Nephron progenitor cell (in vitro differentiated cells): ENCODE measurements around the gene LGALS16.
"Not testable (repeated sequence)": the region's sequence is repeated elsewhere in the genome, so short reads cannot be mapped to it uniquely, and the experiment has no call there.

Source experiments
- DNase-seq: peaks from one replicate; pipeline ENCODE4 v3.0.0; 2021
- H3K27ac Mint-ChIP-seq: 2 replicates; pipeline ENCODE4 v1.8.0; 2021; ENCODE audit warnings: mild to moderate bottlenecking, moderate library complexity, mixed read lengths
- H3K27me3 Mint-ChIP-seq: 2 replicates; pipeline ENCODE4 v1.8.0; 2021; ENCODE audit warnings: mild to moderate bottlenecking, low read depth, mixed read lengths; ENCODE audit not compliant: poor library complexity
- H3K36me3 Mint-ChIP-seq: 2 replicates; pipeline ENCODE4 v1.8.0; 2021; ENCODE audit warnings: low read depth, mixed read lengths
- H3K4me1 Mint-ChIP-seq: 2 replicates; pipeline ENCODE4 v1.8.0; 2021; ENCODE audit warnings: mixed read lengths
- H3K4me3 Mint-ChIP-seq: 2 replicates; pipeline ENCODE4 v1.8.0; 2021; ENCODE audit warnings: mild to moderate bottlenecking, moderate library complexity, mixed read lengths
- H3K9me3 Mint-ChIP-seq: 2 replicates; pipeline ENCODE4 v1.8.0; 2021; ENCODE audit warnings: mild to moderate bottlenecking, moderate library complexity, mixed read lengths
- CTCF ChIP-seq: fragments of 200-600 bp; sonication (generic); IDR thresholded peaks from 2 replicates; pipeline ENCODE4 v1.5.0; 2021; ENCODE audit warnings: antibody characterized with exemption

Gene LGALS16

DNA sequence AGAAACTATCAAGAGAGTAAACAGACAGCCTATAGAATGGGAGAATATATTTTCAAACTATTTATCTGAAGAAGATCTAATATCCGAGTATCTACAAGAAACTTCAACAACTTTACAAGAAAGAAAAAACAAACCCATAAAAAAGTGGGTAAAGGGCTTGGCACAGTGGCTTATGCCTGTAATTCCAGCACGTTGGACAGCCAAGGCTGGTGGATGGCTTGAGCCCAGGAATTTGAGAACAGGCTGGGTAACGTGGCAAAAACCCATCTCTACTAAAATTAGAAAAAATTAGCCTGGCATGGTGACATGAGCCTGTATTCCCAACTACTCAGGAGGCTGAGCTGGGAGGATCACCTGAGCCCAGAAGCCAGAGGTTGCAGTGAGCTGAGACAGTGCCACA is 7.8 kb upstream of the LGALS16 start:
- no peaks in the 10 kb centered on the region for H3K4me1 Mint-ChIP-seq
- H3K9me3 Mint-ChIP-seq = no peaks in the 10 kb centered on the region
- no peaks in the 10 kb centered on the region for H3K36me3 Mint-ChIP-seq
- no peak overlapping the region for H3K4me3 Mint-ChIP-seq
- peaks cover 74% of the 10 kb centered on the region for H3K27me3 Mint-ChIP-seq
- no peak for TF ChIP-seq CTCF
- DNase-seq = no peak
- no peak overlapping the region for H3K27ac Mint-ChIP-seq

- Mint-ChIP-seq H3K27me3 (peaks cover 55% of the 10 kb centered on the region), H3K4me1 (no peaks in the 10 kb centered on the region), H3K27ac (no peak overlapping the region), H3K9me3 (no peaks in the 10 kb centered on the region), H3K4me3 (no peak overlapping the region), H3K36me3 (no peaks in the 10 kb centered on the region)
- no peak for DNase-seq
- TF ChIP-seq CTCF = no peak
Observed at GRCh38 chr19:39659791-39660190, 4.1 kb downstream of the LGALS16 start.

DNA sequence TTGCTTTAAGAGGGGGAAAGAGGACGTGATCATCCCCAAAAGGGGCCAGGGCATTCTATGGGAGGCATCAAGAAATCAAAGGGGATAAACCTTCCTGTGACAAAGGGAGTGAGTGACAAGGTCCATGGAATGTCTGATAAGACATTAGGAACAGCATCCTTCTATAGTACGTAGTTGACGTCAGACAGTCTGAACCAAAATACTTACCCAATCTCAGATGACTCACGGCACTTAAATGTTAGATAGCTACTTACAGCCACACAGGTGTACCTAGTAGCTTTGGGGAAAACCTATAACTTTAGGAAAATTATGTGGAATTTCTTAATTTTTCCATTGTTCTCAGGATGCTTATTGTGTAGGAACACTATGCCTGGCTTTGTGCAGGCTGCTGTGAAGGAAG is 4.9 kb downstream of the LGALS16 start:
- TF ChIP-seq CTCF = no peak
- DNase-seq = no peak
- Mint-ChIP-seq H3K4me1 (no peaks in the 10 kb centered on the region), H3K4me3 (no peak overlapping the region), H3K27me3 (peaks cover 50% of the 10 kb centered on the region), H3K9me3 (peaks cover 2% of the 10 kb centered on the region), H3K27ac (no peak overlapping the region), H3K36me3 (no peaks in the 10 kb centered on the region)

GRCh38 chr19:39661565-39661964 is 5.9 kb downstream of the LGALS16 start:
- DNase-seq = no peak
- Mint-ChIP-seq H3K4me3 (no peak overlapping the region), H3K36me3 (no peaks in the 10 kb centered on the region), H3K9me3 (peaks cover 6% of the 10 kb centered on the region), H3K27ac (no peak overlapping the region), H3K4me1 (no peaks in the 10 kb centered on the region), H3K27me3 (peaks cover 42% of the 10 kb centered on the region)
- no peak for TF ChIP-seq CTCF

GRCh38 chr19:39669860-39670259 is 14.1 kb downstream of the LGALS16 start:
- H3K36me3 Mint-ChIP-seq, DNase-seq, H3K27ac Mint-ChIP-seq, H3K4me1 Mint-ChIP-seq, H3K4me3 Mint-ChIP-seq: not testable (repeated sequence)
- Mint-ChIP-seq H3K9me3 (peaks cover 15% of the 10 kb centered on the region), H3K27me3 (peaks cover 28% of the 10 kb centered on the region)

DNA sequence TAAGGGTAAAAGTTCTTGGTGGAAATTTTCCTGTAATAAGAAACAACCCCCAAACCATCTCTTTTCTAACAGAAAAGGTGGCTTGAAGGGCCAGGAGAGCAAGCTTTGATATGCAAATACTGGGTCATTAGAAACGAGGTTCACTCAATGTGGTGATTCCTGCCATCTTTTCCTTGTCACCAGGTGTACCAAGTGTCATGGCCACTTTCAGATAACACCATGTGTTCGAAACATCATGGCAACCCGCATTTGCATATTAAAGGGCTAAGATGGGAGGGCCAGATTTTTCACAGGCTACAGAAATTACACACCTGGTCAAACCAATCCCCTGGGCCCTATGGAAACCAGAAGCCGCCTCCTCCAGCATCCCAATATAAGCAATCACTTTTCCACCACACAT is 15.3 kb downstream of the LGALS16 start:
- Mint-ChIP-seq H3K9me3 (peaks cover 12% of the 10 kb centered on the region), H3K27me3 (peaks cover 30% of the 10 kb centered on the region), H3K4me3 (no peak overlapping the region), H3K4me1 (peaks cover 5% of the 10 kb centered on the region), H3K36me3 (no peaks in the 10 kb centered on the region), H3K27ac (no peak overlapping the region)
- no peak for TF ChIP-seq CTCF
- DNase-seq = no peak
